Neural cell (in vitro differentiated cells): ENCODE measurements around the gene GALNT16. TPM values are rescaled to one million over a fixed set of nuclear protein-coding genes. Genes with fewer than 3 reads are reported as not detected.
"Not testable (repeated sequence)": the region's sequence is repeated elsewhere in the genome, so short reads cannot be mapped to it uniquely, and the experiment has no call there.

Experiments used
- H2AFZ ChIP-seq: fragments of 200-600, 300-800 bp; sonication (generic), shearing (Covaris generic); 2 replicates; pipeline ENCODE4 v1.6.0; 2014; ENCODE audit warnings: low read depth, mild to moderate bottlenecking, antibody characterized with exemption, low read length, moderate library complexity
- H3F3A ChIP-seq: fragments of 200-600 bp; shearing (Covaris generic); 2 replicates; pipeline ENCODE4 v1.6.1; 2016; ENCODE audit warnings: mild to moderate bottlenecking, moderate library complexity, mixed read lengths, antibody characterized with exemption, low read length; ENCODE audit not compliant: insufficient read depth, poor library complexity, severe bottlenecking
- H3K27ac ChIP-seq: fragments of 200-600, 300-800 bp; sonication (generic), shearing (Covaris generic); 2 replicates; pipeline ENCODE4 v1.5.1; 2014; ENCODE audit warnings: mild to moderate bottlenecking, low read length, moderate library complexity
- H3K27me3 ChIP-seq: fragments of 300-800, 200-600 bp; sonication (generic), shearing (Covaris generic); 2 replicates; pipeline ENCODE4 v1.6.0; 2014; ENCODE audit warnings: mild to moderate bottlenecking, low read depth, low read length, moderate library complexity; ENCODE audit not compliant: insufficient read depth
- H3K36me3 ChIP-seq: fragments of 300-800, 200-600 bp; sonication (generic), shearing (Covaris generic); 2 replicates; pipeline ENCODE4 v1.5.1; 2014; ENCODE audit warnings: mild to moderate bottlenecking, antibody characterized with exemption, low read length, moderate library complexity; ENCODE audit not compliant: insufficient read depth
- H3K4me2 ChIP-seq: fragments of 300-800, 200-600 bp; sonication (generic), shearing (Covaris generic); 2 replicates; pipeline ENCODE4 v1.6.0; 2014; ENCODE audit warnings: mild to moderate bottlenecking, low read length
- H3K4me3 ChIP-seq: fragments of 300-800, 200-600 bp; sonication (generic), shearing (Covaris generic); 2 replicates; pipeline ENCODE4 v1.5.1; 2014; ENCODE audit warnings: mild to moderate bottlenecking, low read length, moderate library complexity
- H3K79me2 ChIP-seq: fragments of 200-600 bp; shearing (Covaris generic); replicated peaks from 2 replicates; pipeline ENCODE4 v1.6.0; 2014; ENCODE audit warnings: mild to moderate bottlenecking, low read length, moderate library complexity; ENCODE audit not compliant: insufficient read depth
- H3K9ac ChIP-seq: fragments of 300-800, 200-600 bp; sonication (generic), shearing (Covaris generic); 2 replicates; pipeline ENCODE4 v1.6.1; 2016; ENCODE audit warnings: mild to moderate bottlenecking, low read length, mixed read lengths
- H3K9me2 ChIP-seq: fragments of 200-600 bp; shearing (Covaris generic); 2 replicates; pipeline ENCODE4 v1.6.1; 2016; ENCODE audit warnings: mild to moderate bottlenecking, low read length, mixed read lengths; ENCODE audit not compliant: insufficient read depth
- H3K9me3 ChIP-seq: fragments of 200-600, 300-800 bp; sonication (generic), shearing (Covaris generic); 2 replicates; pipeline ENCODE4 v1.6.1; 2016; ENCODE audit warnings: mild to moderate bottlenecking, mixed run types, low read length, moderate library complexity, mixed read lengths
- H4K20me1 ChIP-seq: fragments of 200-600 bp; shearing (Covaris generic); 2 replicates; pipeline ENCODE4 v1.6.1; 2016; ENCODE audit warnings: mild to moderate bottlenecking, mixed run types; ENCODE audit not compliant: insufficient read depth
- EP300 ChIP-seq: fragments of 450-650 bp; conservative IDR thresholded peaks from 2 replicates; pipeline ENCODE4 v1.6.1; 2014; ENCODE audit warnings: antibody characterized with exemption, mild to moderate bottlenecking, moderate library complexity; ENCODE audit not compliant: poor library complexity, severe bottlenecking
- EZH2 ChIP-seq: fragments of 200-600, 300-800 bp; shearing (Covaris generic), sonication (generic); IDR thresholded peaks from 2 replicates; pipeline ENCODE4 v1.6.1; 2014; ENCODE audit warnings: antibody characterized with exemption, low read length, borderline replicate concordance, mild to moderate bottlenecking; ENCODE audit not compliant: insufficient read depth, poor library complexity, severe bottlenecking
- MXI1 ChIP-seq: fragments of 450-650 bp; conservative IDR thresholded peaks from 2 replicates; pipeline ENCODE4 v1.6.1; 2014; ENCODE audit warnings: antibody characterized with exemption, mild to moderate bottlenecking; ENCODE audit not compliant: poor library complexity, severe bottlenecking
- POLR2AphosphoS5 ChIP-seq: IDR thresholded peaks from 2 replicates; pipeline ENCODE4 v1.6.1; 2012
- RAD21 ChIP-seq: fragments of 450-650 bp; conservative IDR thresholded peaks from 2 replicates; pipeline ENCODE4 v1.6.1; 2014; ENCODE audit warnings: antibody characterized with exemption, mild to moderate bottlenecking, moderate library complexity
- SMC3 ChIP-seq: fragments of 450-650 bp; conservative IDR thresholded peaks from 2 replicates; pipeline ENCODE4 v1.6.1; 2014; ENCODE audit warnings: antibody characterized with exemption, mild to moderate bottlenecking, moderate library complexity; ENCODE audit not compliant: poor library complexity
- TAF1 ChIP-seq: IDR thresholded peaks from 2 replicates; pipeline ENCODE4 v1.6.1; 2012; ENCODE audit warnings: low read depth
- polyA plus RNA-seq: library from polyadenylated mRNA; depleted of rRNA; stranded (reverse); fragments of >200 nt; gene quantifications from 2 replicates; pipeline ENCODE4 v1.2.3, GENCODE V29; 2014
- TF ChIP-seq, protein P1 (sequence below): IDR thresholded peaks from 2 replicates; pipeline ENCODE4 v1.6.1; 2012; ENCODE audit warnings: borderline replicate concordance
- TF ChIP-seq, protein P2 (sequence below): fragments of 450-650 bp; IDR thresholded peaks from 2 replicates; pipeline ENCODE4 v1.5.1; 2014; ENCODE audit warnings: antibody characterized with exemption, mild to moderate bottlenecking, moderate library complexity; ENCODE audit not compliant: poor library complexity, severe bottlenecking

GALNT16 gene
- polyA plus RNA-seq, 1 donor from 2014 or later: 23.8 TPM

DNA sequence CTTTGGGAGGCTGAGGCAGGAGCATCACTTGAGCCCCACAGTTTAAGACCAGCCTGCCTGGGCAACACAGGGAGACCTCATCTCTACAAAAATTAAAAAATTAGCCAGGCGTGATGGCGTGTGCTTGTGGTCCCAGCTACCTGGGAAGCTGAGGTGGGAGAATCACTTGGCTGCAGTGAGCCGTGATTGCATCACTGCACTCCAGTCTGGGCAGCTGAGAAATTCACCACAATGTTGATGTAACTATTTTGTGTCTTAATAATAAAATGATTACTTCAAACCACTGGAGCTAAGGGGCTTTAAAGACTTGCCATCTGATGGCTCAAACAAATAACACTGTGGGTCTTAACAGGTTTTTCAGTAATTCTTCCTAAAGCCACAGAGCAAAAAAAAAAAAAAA lies 127.4 kb downstream of the GALNT16 start:
- Histone ChIP-seq H3K9me3 (no peaks in the 10 kb centered on the region), H3K9ac (no peak overlapping the region), H3F3A (no peaks in the 10 kb centered on the region), H3K79me2 (peaks cover 53% of the 10 kb centered on the region), H2AFZ (no peak overlapping the region), H4K20me1 (peaks cover 1% of the 10 kb centered on the region), H3K36me3 (peaks cover 6% of the 10 kb centered on the region), H3K27ac (no peak overlapping the region), H3K27me3 (no peaks in the 10 kb centered on the region), H3K4me2 (no peak overlapping the region), H3K4me3 (no peak overlapping the region), H3K9me2 (no peaks in the 10 kb centered on the region)
- TF ChIP-seq RAD21 (no peak), SMC3 (no peak), POLR2AphosphoS5 (no peak), MXI1 (no peak), EZH2 (no peak), TAF1 (no peak), EP300 (no peak)
- TF ChIP-seq, protein P1, sequence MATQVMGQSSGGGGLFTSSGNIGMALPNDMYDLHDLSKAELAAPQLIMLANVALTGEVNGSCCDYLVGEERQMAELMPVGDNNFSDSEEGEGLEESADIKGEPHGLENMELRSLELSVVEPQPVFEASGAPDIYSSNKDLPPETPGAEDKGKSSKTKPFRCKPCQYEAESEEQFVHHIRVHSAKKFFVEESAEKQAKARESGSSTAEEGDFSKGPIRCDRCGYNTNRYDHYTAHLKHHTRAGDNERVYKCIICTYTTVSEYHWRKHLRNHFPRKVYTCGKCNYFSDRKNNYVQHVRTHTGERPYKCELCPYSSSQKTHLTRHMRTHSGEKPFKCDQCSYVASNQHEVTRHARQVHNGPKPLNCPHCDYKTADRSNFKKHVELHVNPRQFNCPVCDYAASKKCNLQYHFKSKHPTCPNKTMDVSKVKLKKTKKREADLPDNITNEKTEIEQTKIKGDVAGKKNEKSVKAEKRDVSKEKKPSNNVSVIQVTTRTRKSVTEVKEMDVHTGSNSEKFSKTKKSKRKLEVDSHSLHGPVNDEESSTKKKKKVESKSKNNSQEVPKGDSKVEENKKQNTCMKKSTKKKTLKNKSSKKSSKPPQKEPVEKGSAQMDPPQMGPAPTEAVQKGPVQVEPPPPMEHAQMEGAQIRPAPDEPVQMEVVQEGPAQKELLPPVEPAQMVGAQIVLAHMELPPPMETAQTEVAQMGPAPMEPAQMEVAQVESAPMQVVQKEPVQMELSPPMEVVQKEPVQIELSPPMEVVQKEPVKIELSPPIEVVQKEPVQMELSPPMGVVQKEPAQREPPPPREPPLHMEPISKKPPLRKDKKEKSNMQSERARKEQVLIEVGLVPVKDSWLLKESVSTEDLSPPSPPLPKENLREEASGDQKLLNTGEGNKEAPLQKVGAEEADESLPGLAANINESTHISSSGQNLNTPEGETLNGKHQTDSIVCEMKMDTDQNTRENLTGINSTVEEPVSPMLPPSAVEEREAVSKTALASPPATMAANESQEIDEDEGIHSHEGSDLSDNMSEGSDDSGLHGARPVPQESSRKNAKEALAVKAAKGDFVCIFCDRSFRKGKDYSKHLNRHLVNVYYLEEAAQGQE: no peak
- TF ChIP-seq, protein P2, sequence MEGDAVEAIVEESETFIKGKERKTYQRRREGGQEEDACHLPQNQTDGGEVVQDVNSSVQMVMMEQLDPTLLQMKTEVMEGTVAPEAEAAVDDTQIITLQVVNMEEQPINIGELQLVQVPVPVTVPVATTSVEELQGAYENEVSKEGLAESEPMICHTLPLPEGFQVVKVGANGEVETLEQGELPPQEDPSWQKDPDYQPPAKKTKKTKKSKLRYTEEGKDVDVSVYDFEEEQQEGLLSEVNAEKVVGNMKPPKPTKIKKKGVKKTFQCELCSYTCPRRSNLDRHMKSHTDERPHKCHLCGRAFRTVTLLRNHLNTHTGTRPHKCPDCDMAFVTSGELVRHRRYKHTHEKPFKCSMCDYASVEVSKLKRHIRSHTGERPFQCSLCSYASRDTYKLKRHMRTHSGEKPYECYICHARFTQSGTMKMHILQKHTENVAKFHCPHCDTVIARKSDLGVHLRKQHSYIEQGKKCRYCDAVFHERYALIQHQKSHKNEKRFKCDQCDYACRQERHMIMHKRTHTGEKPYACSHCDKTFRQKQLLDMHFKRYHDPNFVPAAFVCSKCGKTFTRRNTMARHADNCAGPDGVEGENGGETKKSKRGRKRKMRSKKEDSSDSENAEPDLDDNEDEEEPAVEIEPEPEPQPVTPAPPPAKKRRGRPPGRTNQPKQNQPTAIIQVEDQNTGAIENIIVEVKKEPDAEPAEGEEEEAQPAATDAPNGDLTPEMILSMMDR: no peak

DNA sequence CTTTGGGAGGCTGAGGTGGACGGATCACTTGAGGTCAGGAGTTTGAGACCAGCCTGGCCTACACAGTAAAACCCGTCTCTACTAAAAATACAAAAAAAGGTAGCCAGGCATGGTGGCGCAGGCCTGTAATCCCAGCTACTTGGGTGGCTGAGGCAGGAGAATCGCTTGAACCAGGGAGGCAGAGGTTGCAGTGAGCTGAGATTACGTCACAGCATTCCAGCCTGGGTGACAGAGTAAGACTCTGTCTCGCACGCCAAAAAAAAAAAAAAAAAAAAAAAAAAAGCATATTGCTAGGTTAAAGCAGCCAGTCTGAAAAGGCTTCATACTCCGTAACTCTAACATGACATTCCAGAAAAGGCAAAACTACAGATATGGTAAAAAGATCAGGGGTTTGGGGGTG lies 131.4 kb downstream of the GALNT16 start:
- H3K4me3 ChIP-seq, H4K20me1 ChIP-seq, H3K9me3 ChIP-seq, H3K9ac ChIP-seq, H2AFZ ChIP-seq, H3K9me2 ChIP-seq, H3K27ac ChIP-seq, H3K36me3 ChIP-seq, H3K4me2 ChIP-seq, H3F3A ChIP-seq, H3K27me3 ChIP-seq: not testable (repeated sequence)
- peaks cover 67% of the 10 kb centered on the region for H3K79me2 ChIP-seq

DNA sequence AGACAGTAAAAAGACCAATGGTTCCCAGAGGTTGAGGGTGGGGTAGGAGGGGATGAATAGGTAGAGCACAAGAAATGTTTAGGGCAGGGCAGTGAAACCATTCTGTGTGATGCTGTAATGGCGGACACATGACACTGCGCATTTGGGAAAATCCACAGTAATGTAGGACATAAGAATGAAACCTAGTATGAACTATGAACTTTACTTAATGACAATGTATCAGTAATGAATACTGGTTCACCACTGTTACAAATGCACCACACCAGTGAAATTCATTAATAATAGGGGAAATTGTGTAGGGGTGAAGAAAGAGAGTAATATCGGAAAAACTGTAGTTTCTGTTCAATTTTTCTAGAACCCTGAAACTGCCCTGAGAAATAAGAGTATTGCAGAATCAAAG lies 132.5 kb downstream of the GALNT16 start:
- H3K36me3 ChIP-seq: peaks cover 5% of the 10 kb centered on the region

More for the DNA sequence above, 132.5 kb downstream of the GALNT16 start:
- no peaks in the 10 kb centered on the region for H3K9me2 ChIP-seq
- H4K20me1 ChIP-seq: peaks cover 5% of the 10 kb centered on the region
- H3K79me2 ChIP-seq: peaks cover 78% of the 10 kb centered on the region
- no peak for TF ChIP-seq MXI1
- TF ChIP-seq, protein P1: no peak
- TF ChIP-seq EZH2: no peak
- TF ChIP-seq TAF1: no peak
- TF ChIP-seq, protein P2: no peak
- no peak for TF ChIP-seq EP300
- no peak for TF ChIP-seq POLR2AphosphoS5
- no peak for TF ChIP-seq SMC3
- no peak for TF ChIP-seq RAD21
- no peak overlapping the region for H3K27ac ChIP-seq
- no peak overlapping the region for H2AFZ ChIP-seq
- H3K4me2 ChIP-seq: no peak overlapping the region
- H3K9ac ChIP-seq: no peak overlapping the region
- H3K27me3 ChIP-seq: no peaks in the 10 kb centered on the region
- no peaks in the 10 kb centered on the region for H3K9me3 ChIP-seq
- H3F3A ChIP-seq: peaks cover 5% of the 10 kb centered on the region
- no peak overlapping the region for H3K4me3 ChIP-seq
